Esophagus muscularis mucosa (tissue), 4 donors: Measurements from ENCODE around the gene CCNG2. TPM values are rescaled to one million over a fixed set of nuclear protein-coding genes. Genes with fewer than 3 reads are reported as not detected.

ENCODE experiments used
- DNase-seq: peaks from one replicate; pipeline ENCODE4 v3.0.0-alpha.2; 2017; ENCODE audit errors: extremely low spot score
- H3K27ac ChIP-seq, 4 donors: fragments of 200-600 bp; sonication (generic); replicated peaks in 1 of 4; 1 replicate in 3 of 4; 2 replicates in 1 of 4; pipeline ENCODE4 v1.5.1; 2016 to 2019; ENCODE audit warnings: mild to moderate bottlenecking in 1 of 4
- H3K27me3 ChIP-seq, 4 donors: fragments of 200-600 bp; sonication (generic); one replicate each; pipeline versions ENCODE4 v1.5.1 to v1.6.0; 2016 to 2019
- H3K36me3 ChIP-seq, 4 donors: fragments of 200-600 bp; sonication (generic); one replicate each; pipeline ENCODE4 v1.5.1; 2016 to 2019
- H3K4me1 ChIP-seq, 4 donors: fragments of 200-600 bp; sonication (generic); one replicate each; pipeline ENCODE4 v1.5.1; 2016 to 2019
- H3K4me3 ChIP-seq, 4 donors: fragments of 200-600 bp; sonication (generic); 1 replicate in 2 of 4; 2 replicates in 2 of 4; pipeline ENCODE4 v1.5.1; 2016 to 2019; ENCODE audit warnings: mild to moderate bottlenecking in 4 of 4, moderate library complexity in 1 of 4
- H3K9me3 ChIP-seq, 4 donors: fragments of 200-600 bp; sonication (generic); 1 replicate in 3 of 4; 2 replicates in 1 of 4; pipeline ENCODE4 v1.5.1; 2016 to 2019
- EP300 ChIP-seq: sonication (generic); formaldehyde crosslinking; IDR thresholded peaks from one replicate; pipeline ENCODE4 v1.6.1; 2017; ENCODE audit warnings: antibody characterized with exemption
- POLR2A ChIP-seq: fragments of 450-650 bp; IDR thresholded peaks from one replicate; pipeline ENCODE4 v1.6.1; 2017; ENCODE audit warnings: antibody characterized with exemption, moderate library complexity, mild to moderate bottlenecking, low read depth
- POLR2AphosphoS5 ChIP-seq, 2 donors: sonication (generic); formaldehyde crosslinking; IDR thresholded peaks; one replicate each; pipeline ENCODE4 v1.6.1; 2017; ENCODE audit warnings: antibody characterized with exemption in 2 of 2
- WGBS: methylation state at CpG from one replicate; pipeline ENCODE4 v1.1.5; 2018; 5-methylcytosine and 5-hydroxymethylcytosine counted together
- intact Hi-C: fragments of 100-400 bp; cut with DNase I; formaldehyde crosslinking; loops from one replicate; pipeline ENCODE4 v1.15.1; 2023
- total RNA-seq, 4 donors: library from RNA; depleted of rRNA; stranded (reverse); fragments of >200 nt; gene quantifications; one replicate each; pipeline versions ENCODE4 v1.1.0 to v1.2.1, GENCODE V29; 2016
- TF ChIP-seq, protein P1 (sequence below), 3 experiments: fragments of 200-600 bp in 2 of 3; fragments of 450-650 bp in 1 of 3; sonication (generic) in 2 of 3; IDR thresholded peaks; one replicate each; pipeline ENCODE4 v1.5.1; 2017 to 2019; ENCODE audit warnings: antibody characterized with exemption in 3 of 3, mild to moderate bottlenecking in 2 of 3, moderate library complexity in 1 of 3

CCNG2 gene
- total RNA-seq, 4 donors from 2014 or later = 25.7 to 33.3 (median 26.2) TPM

DNA sequence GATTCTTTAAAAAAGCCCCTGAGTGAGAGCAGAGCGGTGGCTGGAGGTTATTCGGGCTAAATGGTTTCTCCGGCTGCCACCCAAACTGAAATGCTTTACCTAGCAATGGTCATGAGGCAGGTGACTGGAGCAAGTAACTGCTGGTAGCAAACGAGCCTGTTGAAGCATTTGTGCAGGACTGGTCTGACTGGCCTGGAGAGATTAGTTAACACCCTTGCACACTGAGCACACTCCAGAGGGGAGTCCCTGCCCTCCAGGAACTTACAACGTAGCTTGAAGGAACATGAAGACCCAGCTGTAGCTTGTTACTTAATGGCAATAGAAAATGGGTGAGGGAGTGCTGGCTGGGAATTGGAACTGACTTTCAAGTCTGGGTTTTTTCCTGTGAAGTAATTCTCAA lies 40.4 kb downstream of the CCNG2 start:
- no peak for DNase-seq
- TF ChIP-seq EP300 (no peak), POLR2AphosphoS5 (IDR thresholded peaks at IDR 0.05) (no peak)
- TF ChIP-seq, protein P1, sequence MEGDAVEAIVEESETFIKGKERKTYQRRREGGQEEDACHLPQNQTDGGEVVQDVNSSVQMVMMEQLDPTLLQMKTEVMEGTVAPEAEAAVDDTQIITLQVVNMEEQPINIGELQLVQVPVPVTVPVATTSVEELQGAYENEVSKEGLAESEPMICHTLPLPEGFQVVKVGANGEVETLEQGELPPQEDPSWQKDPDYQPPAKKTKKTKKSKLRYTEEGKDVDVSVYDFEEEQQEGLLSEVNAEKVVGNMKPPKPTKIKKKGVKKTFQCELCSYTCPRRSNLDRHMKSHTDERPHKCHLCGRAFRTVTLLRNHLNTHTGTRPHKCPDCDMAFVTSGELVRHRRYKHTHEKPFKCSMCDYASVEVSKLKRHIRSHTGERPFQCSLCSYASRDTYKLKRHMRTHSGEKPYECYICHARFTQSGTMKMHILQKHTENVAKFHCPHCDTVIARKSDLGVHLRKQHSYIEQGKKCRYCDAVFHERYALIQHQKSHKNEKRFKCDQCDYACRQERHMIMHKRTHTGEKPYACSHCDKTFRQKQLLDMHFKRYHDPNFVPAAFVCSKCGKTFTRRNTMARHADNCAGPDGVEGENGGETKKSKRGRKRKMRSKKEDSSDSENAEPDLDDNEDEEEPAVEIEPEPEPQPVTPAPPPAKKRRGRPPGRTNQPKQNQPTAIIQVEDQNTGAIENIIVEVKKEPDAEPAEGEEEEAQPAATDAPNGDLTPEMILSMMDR (IDR thresholded peaks at IDR 0.05) = no peak
- Histone ChIP-seq H3K27ac (no peak overlapping the region), H3K27me3 (no peaks in the 10 kb centered on the region), H3K9me3 (no peaks in the 10 kb centered on the region), H3K4me1 (no peaks in the 10 kb centered on the region), H3K36me3 (no peaks in the 10 kb centered on the region), H3K4me3 (no peak overlapping the region)
- intact Hi-C loops = no loop called here
- WGBS = 91% methylated on average over 5 of the region's 5 CpGs

DNA sequence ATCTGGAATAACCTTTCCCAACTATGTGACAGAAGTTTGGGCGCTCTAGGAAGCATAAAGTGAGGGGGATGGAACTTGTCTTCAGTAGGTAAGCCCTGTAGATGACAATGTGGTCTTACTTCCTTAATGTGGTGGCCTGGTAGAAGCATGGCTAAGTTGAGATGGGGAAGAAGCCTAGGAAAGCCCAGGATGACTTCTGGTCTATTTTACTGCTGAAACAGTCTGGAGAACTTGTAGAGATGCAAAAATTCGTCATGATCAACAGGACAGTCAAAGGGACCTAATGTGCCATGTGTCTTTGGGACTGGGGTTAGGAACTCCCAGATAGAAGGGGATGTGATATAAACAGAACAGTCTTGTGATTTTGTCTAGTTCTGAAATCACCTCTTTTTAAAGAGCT lies 40.8 kb downstream of the CCNG2 start:
- H3K9me3 ChIP-seq = no peaks in the 10 kb centered on the region
- TF ChIP-seq POLR2AphosphoS5 (IDR thresholded peaks at IDR 0.05) (no peak), EP300 (no peak)
- TF ChIP-seq, protein P1 (IDR thresholded peaks at IDR 0.05) = no peak
- no peaks in the 10 kb centered on the region for H3K4me1 ChIP-seq
- intact Hi-C loops = no loop called here
- H3K27ac ChIP-seq = no peak overlapping the region
- WGBS = 80% methylated on average over 2 of the region's 2 CpGs
- DNase-seq = no peak
- no peak overlapping the region for H3K4me3 ChIP-seq
- H3K36me3 ChIP-seq = no peaks in the 10 kb centered on the region
- H3K27me3 ChIP-seq = no peaks in the 10 kb centered on the region

DNA sequence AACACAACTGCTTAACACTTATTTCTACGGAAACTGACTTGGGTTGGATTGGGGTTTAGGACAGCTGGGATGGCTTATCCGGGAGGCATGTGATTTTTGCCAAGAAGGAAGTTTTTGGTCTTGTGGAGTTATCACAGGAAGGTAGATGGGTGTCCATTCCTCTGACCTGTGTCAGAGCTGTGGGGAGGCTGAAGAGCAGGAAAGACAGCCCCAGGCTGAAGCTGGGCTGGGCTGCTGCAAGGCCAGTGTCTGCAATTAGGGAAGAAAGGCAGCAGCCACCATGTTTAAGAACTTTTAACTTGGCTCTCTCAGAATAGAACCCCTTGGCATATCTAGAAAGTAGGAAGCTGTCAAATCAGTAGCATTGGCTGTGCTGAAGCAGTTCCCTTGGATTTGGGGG lies 42.3 kb downstream of the CCNG2 start:
- Histone ChIP-seq H3K27me3 (no peaks in the 10 kb centered on the region), H3K4me3 (no peak overlapping the region), H3K36me3 (no peaks in the 10 kb centered on the region), H3K4me1 (peaks cover 0 to 5% (median 3%) of the 10 kb centered on the region in 4 donors), H3K27ac (no peak overlapping the region), H3K9me3 (no peaks in the 10 kb centered on the region)
- TF ChIP-seq, protein P1 (IDR thresholded peaks at IDR 0.05) = no peak
- TF ChIP-seq POLR2A (no peak), POLR2AphosphoS5 (IDR thresholded peaks at IDR 0.05) (no peak), EP300 (no peak)
- WGBS = 94% methylated on average over 2 of the region's 2 CpGs
- intact Hi-C loops = no loop called here
- DNase-seq = no peak

DNA sequence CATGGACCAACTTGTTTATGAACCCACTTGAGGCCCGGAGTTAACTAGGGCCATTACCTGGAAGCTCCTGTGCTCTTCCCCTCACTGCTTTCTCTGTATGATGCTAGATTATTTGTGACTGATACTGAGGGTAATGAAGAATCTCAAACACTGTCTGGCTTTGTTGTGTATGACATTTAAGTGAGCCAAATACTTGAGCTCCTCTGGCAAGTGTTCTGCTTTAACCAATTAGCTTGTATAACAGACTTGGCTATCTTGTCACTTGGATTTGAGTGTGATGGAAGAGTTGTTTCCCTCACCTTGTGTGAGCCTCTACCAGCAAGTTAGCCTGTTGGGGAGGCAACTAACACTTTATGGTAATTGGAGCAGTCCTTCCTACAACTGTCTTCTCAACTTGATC lies 42.7 kb downstream of the CCNG2 start:
- Histone ChIP-seq H3K4me1 (peaks cover 0 to 5% (median 3%) of the 10 kb centered on the region in 4 donors), H3K27me3 (no peaks in the 10 kb centered on the region), H3K4me3 (no peak overlapping the region), H3K36me3 (no peaks in the 10 kb centered on the region), H3K9me3 (no peaks in the 10 kb centered on the region), H3K27ac (no peak overlapping the region)
- intact Hi-C loops = loop anchor here (5.0 to 10.0 kb wide), 3 partner anchors 102 to 775 kb away; partner anchors contain the start of gene CCDC158
- 100% methylated on average over 1 of the region's 1 CpG for WGBS
- DNase-seq = no peak
- TF ChIP-seq, protein P1 (IDR thresholded peaks at IDR 0.05) = no peak
- TF ChIP-seq POLR2AphosphoS5 (IDR thresholded peaks at IDR 0.05) (no peak), POLR2A (no peak), EP300 (no peak)

DNA sequence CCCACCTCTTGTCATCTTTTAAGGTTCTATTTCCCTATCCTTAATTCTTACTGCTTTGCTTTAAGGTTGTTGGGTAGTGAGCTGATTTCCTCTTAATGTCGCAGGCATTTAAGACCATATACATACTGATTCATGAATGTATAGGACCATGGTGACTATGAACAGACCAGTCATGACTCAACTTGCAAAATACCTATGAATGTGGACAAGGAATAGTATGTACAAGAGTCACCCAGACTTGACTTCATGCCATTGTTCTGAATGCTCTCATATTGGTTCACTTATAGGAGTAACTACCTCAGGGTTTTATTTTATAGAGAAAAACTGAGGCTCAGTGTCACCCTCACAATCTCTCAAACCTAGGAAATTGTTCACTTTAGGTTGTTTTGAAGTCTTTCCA lies 44.3 kb downstream of the CCNG2 start:
- Histone ChIP-seq H3K4me1 (peaks cover 0 to 5% (median 3%) of the 10 kb centered on the region in 4 donors), H3K27ac (no peak overlapping the region), H3K36me3 (no peaks in the 10 kb centered on the region), H3K27me3 (no peaks in the 10 kb centered on the region), H3K9me3 (no peaks in the 10 kb centered on the region), H3K4me3 (no peak overlapping the region)
- intact Hi-C loops = loop anchor here (5.0 to 10.0 kb wide), 3 partner anchors 104 to 777 kb away; partner anchors contain the start of gene CCDC158
- DNase-seq = no peak
- TF ChIP-seq EP300 (no peak), POLR2A (no peak), POLR2AphosphoS5 (IDR thresholded peaks at IDR 0.05) (no peak)
- TF ChIP-seq, protein P1 (IDR thresholded peaks at IDR 0.05) = no peak
- 96% methylated on average over 1 of the region's 1 CpG for WGBS
